ENCODE results near the gene SCAMP2. TPM values are rescaled to one million over a fixed set of nuclear protein-coding genes. Genes with fewer than 3 reads are reported as not detected.

The SCAMP2 gene
- total RNA-seq, 1 experiment from 2014 or later: 55.8 TPM

DNA sequence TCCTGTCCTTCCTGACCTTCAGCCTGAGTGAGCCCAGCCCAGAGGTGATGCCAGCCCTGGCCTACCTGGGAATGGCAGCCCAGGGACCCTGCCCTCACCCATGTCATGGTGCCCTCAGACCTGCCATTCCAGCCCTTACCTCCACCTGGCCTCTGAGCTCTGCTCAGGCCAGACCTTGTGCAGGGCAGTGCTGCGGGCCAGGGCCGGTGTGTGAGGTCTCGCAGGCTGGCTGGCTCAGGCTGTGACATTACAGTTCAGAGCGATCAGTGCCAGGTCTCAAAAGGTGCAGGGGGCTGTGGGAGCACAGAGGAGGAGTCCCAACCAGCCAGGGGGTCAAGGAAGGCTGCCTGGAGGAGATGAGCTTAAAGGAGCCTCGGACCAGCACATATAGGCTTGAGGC lies 53.1 kb downstream of the SCAMP2 start:
- ATAC-seq: no peak
- Histone ChIP-seq H3K79me2 (ENCODE audit: insufficient read depth, low read length) (no peaks in the 10 kb centered on the region), H3K4me1 (ENCODE audit: control insufficient read depth in 1 of 2, insufficient read depth in 2 of 2, low read length in 2 of 2) (peaks cover 18 to 33% of the 10 kb centered on the region in 2 experiments), H3K36me3 (ENCODE audit: control insufficient read depth in 1 of 2, insufficient read depth in 2 of 2, low read length in 2 of 2) (no peaks in the 10 kb centered on the region), H4K20me1 (ENCODE audit: insufficient read depth) (no peaks in the 10 kb centered on the region), H3K9me3 (ENCODE audit: control insufficient read depth in 1 of 2, insufficient read depth in 1 of 2, low read depth in 1 of 2, low read length in 2 of 2) (no peaks in the 10 kb centered on the region), H3K4me3 (replicated peaks in 1 of 2; ENCODE audit: low read depth in 1 of 2, low read length in 2 of 2) (no peak overlapping the region), H3K27me3 (ENCODE audit: insufficient read depth, low read length) (no peaks in the 10 kb centered on the region; the same call in 1 of the 2 replicates), H3K27ac (ENCODE audit: low read depth, low read length) (no peak overlapping the region), H3K4me2 (ENCODE audit: low read length) (no peak overlapping the region), H3K9me2 (ENCODE audit: insufficient read depth) (no peaks in the 10 kb centered on the region), H3K9ac (ENCODE audit: low read length) (no peak overlapping the region), H2AFZ (ENCODE audit: low read depth, low read length, poor library complexity, severe bottlenecking) (no peak overlapping the region)
- no peak for DNase-seq (ENCODE audit: low read depth, low spot score)
- no TSS peak for BruUV-seq (replicated peaks)
- ChIA-PET RAD21 (ENCODE audit: low non-redundant PET in 1 of 2, low total read pairs in 2 of 2, uncharacterized antibody in 2 of 2, unreplicated experiment in 2 of 2) (no interaction called here), POLR2A (no interaction called here), CTCF (no interaction called here)
- intact Hi-C loops (cut with micrococcal nuclease): no loop called here
- TF ChIP-seq, protein P1, sequence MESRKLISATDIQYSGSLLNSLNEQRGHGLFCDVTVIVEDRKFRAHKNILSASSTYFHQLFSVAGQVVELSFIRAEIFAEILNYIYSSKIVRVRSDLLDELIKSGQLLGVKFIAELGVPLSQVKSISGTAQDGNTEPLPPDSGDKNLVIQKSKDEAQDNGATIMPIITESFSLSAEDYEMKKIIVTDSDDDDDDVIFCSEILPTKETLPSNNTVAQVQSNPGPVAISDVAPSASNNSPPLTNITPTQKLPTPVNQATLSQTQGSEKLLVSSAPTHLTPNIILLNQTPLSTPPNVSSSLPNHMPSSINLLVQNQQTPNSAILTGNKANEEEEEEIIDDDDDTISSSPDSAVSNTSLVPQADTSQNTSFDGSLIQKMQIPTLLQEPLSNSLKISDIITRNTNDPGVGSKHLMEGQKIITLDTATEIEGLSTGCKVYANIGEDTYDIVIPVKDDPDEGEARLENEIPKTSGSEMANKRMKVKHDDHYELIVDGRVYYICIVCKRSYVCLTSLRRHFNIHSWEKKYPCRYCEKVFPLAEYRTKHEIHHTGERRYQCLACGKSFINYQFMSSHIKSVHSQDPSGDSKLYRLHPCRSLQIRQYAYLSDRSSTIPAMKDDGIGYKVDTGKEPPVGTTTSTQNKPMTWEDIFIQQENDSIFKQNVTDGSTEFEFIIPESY (IDR thresholded peaks at IDR 0.05; ENCODE audit: extremely low read depth, insufficient replicate concordance, low read length): no peak
- TF ChIP-seq, protein P2, sequence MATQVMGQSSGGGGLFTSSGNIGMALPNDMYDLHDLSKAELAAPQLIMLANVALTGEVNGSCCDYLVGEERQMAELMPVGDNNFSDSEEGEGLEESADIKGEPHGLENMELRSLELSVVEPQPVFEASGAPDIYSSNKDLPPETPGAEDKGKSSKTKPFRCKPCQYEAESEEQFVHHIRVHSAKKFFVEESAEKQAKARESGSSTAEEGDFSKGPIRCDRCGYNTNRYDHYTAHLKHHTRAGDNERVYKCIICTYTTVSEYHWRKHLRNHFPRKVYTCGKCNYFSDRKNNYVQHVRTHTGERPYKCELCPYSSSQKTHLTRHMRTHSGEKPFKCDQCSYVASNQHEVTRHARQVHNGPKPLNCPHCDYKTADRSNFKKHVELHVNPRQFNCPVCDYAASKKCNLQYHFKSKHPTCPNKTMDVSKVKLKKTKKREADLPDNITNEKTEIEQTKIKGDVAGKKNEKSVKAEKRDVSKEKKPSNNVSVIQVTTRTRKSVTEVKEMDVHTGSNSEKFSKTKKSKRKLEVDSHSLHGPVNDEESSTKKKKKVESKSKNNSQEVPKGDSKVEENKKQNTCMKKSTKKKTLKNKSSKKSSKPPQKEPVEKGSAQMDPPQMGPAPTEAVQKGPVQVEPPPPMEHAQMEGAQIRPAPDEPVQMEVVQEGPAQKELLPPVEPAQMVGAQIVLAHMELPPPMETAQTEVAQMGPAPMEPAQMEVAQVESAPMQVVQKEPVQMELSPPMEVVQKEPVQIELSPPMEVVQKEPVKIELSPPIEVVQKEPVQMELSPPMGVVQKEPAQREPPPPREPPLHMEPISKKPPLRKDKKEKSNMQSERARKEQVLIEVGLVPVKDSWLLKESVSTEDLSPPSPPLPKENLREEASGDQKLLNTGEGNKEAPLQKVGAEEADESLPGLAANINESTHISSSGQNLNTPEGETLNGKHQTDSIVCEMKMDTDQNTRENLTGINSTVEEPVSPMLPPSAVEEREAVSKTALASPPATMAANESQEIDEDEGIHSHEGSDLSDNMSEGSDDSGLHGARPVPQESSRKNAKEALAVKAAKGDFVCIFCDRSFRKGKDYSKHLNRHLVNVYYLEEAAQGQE (IDR thresholded peaks at IDR 0.05; ENCODE audit: low read depth): no peak
- TF ChIP-seq ZFX (IDR thresholded peaks at IDR 0.05) (no peak; the same call in 1 of the 2 replicates), EZH2 (IDR thresholded peaks at IDR 0.05) (no peak), SP1 (IDR thresholded peaks at IDR 0.05; ENCODE audit: low read depth) (no peak), POLR2AphosphoS5 (IDR thresholded peaks at IDR 0.05; ENCODE audit: low read depth, low read length) (no peak), JUND (IDR thresholded peaks at IDR 0.05) (no peak), TCF7L2 (IDR thresholded peaks at IDR 0.05; ENCODE audit: borderline replicate concordance, extremely low read depth, insufficient read depth, insufficient read length) (no peak), CEBPB (IDR thresholded peaks at IDR 0.05; ENCODE audit: low read depth) (no peak), SIN3A (IDR thresholded peaks at IDR 0.05; ENCODE audit: low read depth) (no peak), YY1 (IDR thresholded peaks at IDR 0.05; ENCODE audit: extremely low read depth, insufficient replicate concordance, low read depth, low read length) (no peak), EGR1 (IDR thresholded peaks at IDR 0.05; ENCODE audit: low read depth) (no peak), SRF (IDR thresholded peaks at IDR 0.05; ENCODE audit: low read depth) (no peak), ZNF274 (IDR thresholded peaks at IDR 0.05; ENCODE audit: low read depth, low read length) (no peak), RAD21 (IDR thresholded peaks at IDR 0.05; ENCODE audit: low read depth) (no peak), POLR2A (IDR thresholded peaks at IDR 0.05; ENCODE audit: borderline replicate concordance, extremely low read depth, insufficient read depth, insufficient read length) (no peak), FOSL1 (IDR thresholded peaks at IDR 0.05; ENCODE audit: low read depth) (no peak)
- TF ChIP-seq, protein P3, sequence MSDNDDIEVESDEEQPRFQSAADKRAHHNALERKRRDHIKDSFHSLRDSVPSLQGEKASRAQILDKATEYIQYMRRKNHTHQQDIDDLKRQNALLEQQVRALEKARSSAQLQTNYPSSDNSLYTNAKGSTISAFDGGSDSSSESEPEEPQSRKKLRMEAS (IDR thresholded peaks at IDR 0.05): no peak
- TF ChIP-seq, protein P4, sequence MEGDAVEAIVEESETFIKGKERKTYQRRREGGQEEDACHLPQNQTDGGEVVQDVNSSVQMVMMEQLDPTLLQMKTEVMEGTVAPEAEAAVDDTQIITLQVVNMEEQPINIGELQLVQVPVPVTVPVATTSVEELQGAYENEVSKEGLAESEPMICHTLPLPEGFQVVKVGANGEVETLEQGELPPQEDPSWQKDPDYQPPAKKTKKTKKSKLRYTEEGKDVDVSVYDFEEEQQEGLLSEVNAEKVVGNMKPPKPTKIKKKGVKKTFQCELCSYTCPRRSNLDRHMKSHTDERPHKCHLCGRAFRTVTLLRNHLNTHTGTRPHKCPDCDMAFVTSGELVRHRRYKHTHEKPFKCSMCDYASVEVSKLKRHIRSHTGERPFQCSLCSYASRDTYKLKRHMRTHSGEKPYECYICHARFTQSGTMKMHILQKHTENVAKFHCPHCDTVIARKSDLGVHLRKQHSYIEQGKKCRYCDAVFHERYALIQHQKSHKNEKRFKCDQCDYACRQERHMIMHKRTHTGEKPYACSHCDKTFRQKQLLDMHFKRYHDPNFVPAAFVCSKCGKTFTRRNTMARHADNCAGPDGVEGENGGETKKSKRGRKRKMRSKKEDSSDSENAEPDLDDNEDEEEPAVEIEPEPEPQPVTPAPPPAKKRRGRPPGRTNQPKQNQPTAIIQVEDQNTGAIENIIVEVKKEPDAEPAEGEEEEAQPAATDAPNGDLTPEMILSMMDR (IDR thresholded peaks at IDR 0.05 in 2 of 3, conservative IDR thresholded peaks at IDR 0.05 in 1 of 3; ENCODE audit: borderline replicate concordance in 1 of 3, insufficient read depth in 1 of 3, low read depth in 2 of 3, low read length in 2 of 3): no peak

All from HCT116 (cell line).